SK-N-SH treated with all-trans-retinoic acid at 6 μM for 48 hours (cell line): Measurements from ENCODE around the gene PRKAG2.

Source experiments
- BACH2 ChIP-seq: fragments of 250-450 bp; sonication (Bioruptor Pico); IDR thresholded peaks from 2 replicates; pipeline ENCODE4 v1.9.0; 2021; ENCODE audit warnings: mild to moderate bottlenecking, borderline replicate concordance
- CSDC2 ChIP-seq: fragments of 250-450 bp; sonication (Bioruptor Pico); IDR thresholded peaks from 2 replicates; pipeline ENCODE4 v1.5.0; 2020; ENCODE audit warnings: mild to moderate bottlenecking, moderate library complexity
- ESRRG ChIP-seq: fragments of 250-450 bp; sonication (Bioruptor Pico); IDR thresholded peaks from 2 replicates; pipeline ENCODE4 v1.6.1; 2021; ENCODE audit warnings: mild to moderate bottlenecking
- PATZ1 ChIP-seq: fragments of 250-450 bp; sonication (Bioruptor Pico); IDR thresholded peaks from 2 replicates; pipeline ENCODE4 v1.8.0; 2020; ENCODE audit warnings: mild to moderate bottlenecking, moderate library complexity, borderline replicate concordance
- RARB ChIP-seq: fragments of 250-450 bp; sonication (Bioruptor Pico); IDR thresholded peaks from 2 replicates; pipeline ENCODE4 v1.8.0; 2021; ENCODE audit warnings: mild to moderate bottlenecking, moderate library complexity
- ZFP3 ChIP-seq: fragments of 250-450 bp; sonication (Bioruptor Pico); IDR thresholded peaks from 2 replicates; pipeline ENCODE4 v1.5.0; 2020; ENCODE audit warnings: mild to moderate bottlenecking, moderate library complexity
- ZFP30 ChIP-seq: fragments of 450-650 bp; formaldehyde crosslinking; IDR thresholded peaks from 2 replicates; pipeline ENCODE4 v1.5.0; 2022; ENCODE audit warnings: mild to moderate bottlenecking, moderate library complexity
- TF ChIP-seq, protein P1 (sequence below): fragments of 250-450 bp; sonication (Bioruptor Pico); IDR thresholded peaks from 2 replicates; pipeline ENCODE4 v1.5.1; 2020; ENCODE audit warnings: low read depth, mild to moderate bottlenecking, moderate library complexity
- TF ChIP-seq, protein P2 (sequence below): fragments of 250-450 bp; sonication (Bioruptor Pico); IDR thresholded peaks from 2 replicates; pipeline ENCODE4 v1.5.0; 2020; ENCODE audit warnings: mild to moderate bottlenecking, moderate library complexity

- TF ChIP-seq ZFP3: no peak
- no peak for TF ChIP-seq BACH2 (CRISPR knock-in tag)
- no peak for TF ChIP-seq ESRRG
- TF ChIP-seq PATZ1: no peak
- no peak for TF ChIP-seq RARB (CRISPR knock-in tag)
- TF ChIP-seq, protein P1, sequence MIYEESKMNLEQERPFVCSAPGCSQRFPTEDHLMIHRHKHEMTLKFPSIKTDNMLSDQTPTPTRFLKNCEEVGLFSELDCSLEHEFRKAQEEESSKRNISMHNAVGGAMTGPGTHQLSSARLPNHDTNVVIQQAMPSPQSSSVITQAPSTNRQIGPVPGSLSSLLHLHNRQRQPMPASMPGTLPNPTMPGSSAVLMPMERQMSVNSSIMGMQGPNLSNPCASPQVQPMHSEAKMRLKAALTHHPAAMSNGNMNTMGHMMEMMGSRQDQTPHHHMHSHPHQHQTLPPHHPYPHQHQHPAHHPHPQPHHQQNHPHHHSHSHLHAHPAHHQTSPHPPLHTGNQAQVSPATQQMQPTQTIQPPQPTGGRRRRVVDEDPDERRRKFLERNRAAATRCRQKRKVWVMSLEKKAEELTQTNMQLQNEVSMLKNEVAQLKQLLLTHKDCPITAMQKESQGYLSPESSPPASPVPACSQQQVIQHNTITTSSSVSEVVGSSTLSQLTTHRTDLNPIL (CRISPR knock-in tag): no peak
- TF ChIP-seq, protein P2, sequence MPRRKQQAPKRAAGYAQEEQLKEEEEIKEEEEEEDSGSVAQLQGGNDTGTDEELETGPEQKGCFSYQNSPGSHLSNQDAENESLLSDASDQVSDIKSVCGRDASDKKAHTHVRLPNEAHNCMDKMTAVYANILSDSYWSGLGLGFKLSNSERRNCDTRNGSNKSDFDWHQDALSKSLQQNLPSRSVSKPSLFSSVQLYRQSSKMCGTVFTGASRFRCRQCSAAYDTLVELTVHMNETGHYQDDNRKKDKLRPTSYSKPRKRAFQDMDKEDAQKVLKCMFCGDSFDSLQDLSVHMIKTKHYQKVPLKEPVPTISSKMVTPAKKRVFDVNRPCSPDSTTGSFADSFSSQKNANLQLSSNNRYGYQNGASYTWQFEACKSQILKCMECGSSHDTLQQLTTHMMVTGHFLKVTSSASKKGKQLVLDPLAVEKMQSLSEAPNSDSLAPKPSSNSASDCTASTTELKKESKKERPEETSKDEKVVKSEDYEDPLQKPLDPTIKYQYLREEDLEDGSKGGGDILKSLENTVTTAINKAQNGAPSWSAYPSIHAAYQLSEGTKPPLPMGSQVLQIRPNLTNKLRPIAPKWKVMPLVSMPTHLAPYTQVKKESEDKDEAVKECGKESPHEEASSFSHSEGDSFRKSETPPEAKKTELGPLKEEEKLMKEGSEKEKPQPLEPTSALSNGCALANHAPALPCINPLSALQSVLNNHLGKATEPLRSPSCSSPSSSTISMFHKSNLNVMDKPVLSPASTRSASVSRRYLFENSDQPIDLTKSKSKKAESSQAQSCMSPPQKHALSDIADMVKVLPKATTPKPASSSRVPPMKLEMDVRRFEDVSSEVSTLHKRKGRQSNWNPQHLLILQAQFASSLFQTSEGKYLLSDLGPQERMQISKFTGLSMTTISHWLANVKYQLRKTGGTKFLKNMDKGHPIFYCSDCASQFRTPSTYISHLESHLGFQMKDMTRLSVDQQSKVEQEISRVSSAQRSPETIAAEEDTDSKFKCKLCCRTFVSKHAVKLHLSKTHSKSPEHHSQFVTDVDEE (CRISPR knock-in tag): no peak
- no peak for TF ChIP-seq CSDC2 (CRISPR knock-in tag)
- no peak for TF ChIP-seq ZFP30 (CRISPR knock-in tag)
Observed at GRCh38 chr7:151681726-151682125, 195.2 kb downstream of the PRKAG2 start.
